Measurements from ENCODE around the gene TFB1M.
"Not testable (repeated sequence)": the region's sequence is repeated elsewhere in the genome, so short reads cannot be mapped to it uniquely, and the experiment has no call there.

Gene TFB1M

DNA sequence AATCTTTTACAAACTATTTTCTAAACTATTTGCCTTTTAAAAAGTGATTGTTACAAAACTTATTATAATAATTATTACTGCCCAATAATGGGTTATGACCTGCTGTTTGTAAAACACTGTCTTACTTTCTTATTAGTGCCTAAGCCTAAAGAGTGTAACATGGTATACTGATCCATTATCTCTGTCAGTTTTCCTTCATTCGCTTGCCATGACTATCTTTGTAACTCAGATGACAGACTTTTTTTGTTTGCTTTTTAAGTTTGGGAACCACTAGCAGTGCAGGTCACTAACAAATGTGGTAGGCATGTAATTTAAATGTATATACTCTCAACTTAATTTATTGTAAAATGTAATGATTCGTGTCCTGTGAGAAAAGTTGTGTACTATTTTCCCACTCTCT is 9.9 kb upstream of the TFB1M start:
- no peak for DNase-seq (ENCODE audit: extremely low read depth, low read depth)
- no peak overlapping the region for H3K4me3 ChIP-seq (replicated peaks; ENCODE audit: low read depth, low read length)
- TF ChIP-seq, protein P1, sequence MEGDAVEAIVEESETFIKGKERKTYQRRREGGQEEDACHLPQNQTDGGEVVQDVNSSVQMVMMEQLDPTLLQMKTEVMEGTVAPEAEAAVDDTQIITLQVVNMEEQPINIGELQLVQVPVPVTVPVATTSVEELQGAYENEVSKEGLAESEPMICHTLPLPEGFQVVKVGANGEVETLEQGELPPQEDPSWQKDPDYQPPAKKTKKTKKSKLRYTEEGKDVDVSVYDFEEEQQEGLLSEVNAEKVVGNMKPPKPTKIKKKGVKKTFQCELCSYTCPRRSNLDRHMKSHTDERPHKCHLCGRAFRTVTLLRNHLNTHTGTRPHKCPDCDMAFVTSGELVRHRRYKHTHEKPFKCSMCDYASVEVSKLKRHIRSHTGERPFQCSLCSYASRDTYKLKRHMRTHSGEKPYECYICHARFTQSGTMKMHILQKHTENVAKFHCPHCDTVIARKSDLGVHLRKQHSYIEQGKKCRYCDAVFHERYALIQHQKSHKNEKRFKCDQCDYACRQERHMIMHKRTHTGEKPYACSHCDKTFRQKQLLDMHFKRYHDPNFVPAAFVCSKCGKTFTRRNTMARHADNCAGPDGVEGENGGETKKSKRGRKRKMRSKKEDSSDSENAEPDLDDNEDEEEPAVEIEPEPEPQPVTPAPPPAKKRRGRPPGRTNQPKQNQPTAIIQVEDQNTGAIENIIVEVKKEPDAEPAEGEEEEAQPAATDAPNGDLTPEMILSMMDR (IDR thresholded peaks at IDR 0.05; ENCODE audit: low read depth, low read length, missing control alignments), result no peak

DNA sequence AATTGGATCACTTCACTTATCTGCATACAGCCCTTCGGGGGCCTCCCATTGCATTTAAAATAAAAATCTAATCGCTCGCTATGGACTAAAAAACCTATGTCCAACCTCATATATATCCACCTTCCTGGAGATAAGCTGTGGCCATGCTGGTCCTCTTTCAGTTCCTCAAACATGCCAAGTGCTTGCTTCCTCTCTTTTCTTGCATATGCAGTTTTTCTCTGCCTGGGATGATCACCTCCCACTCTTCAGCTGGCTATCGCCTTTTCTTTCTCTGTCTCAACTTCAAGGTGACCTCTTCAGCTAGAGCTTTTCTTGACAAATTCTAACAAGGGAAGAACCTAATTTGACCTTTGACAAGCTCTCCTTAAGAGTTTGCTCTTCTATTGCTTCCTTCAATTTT is 5.6 kb upstream of the TFB1M start:
- H3K4me3 ChIP-seq (replicated peaks; ENCODE audit: low read depth, low read length), result no peak overlapping the region
- TF ChIP-seq, protein P1 (IDR thresholded peaks at IDR 0.05; ENCODE audit: low read depth, low read length, missing control alignments), result no peak
- no peak for DNase-seq (ENCODE audit: extremely low read depth, low read depth)

DNA sequence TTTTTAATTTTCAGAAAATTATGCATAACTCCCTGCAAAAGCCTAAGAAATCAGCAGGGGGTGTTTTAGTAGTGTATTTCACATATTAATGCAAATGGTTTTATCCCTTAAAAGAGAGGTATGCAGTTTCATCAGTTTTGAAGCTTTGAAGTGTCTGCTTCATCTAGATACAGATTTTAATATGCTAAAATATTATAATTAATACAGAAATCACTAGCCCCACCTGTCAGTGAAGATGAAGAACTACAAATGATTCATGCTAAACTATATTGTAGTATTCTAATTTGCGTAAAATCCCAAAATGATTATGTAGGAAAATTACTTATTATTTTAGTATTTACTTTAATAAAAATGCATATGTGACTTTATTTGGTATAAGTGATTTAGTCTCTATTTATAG is 2.9 kb upstream of the TFB1M start:
- no peak for DNase-seq (ENCODE audit: extremely low read depth, low read depth)
- TF ChIP-seq, protein P1 (IDR thresholded peaks at IDR 0.05; ENCODE audit: low read depth, low read length, missing control alignments), result no peak
- H3K4me3 ChIP-seq (replicated peaks; ENCODE audit: low read depth, low read length), result no peak overlapping the region

DNA sequence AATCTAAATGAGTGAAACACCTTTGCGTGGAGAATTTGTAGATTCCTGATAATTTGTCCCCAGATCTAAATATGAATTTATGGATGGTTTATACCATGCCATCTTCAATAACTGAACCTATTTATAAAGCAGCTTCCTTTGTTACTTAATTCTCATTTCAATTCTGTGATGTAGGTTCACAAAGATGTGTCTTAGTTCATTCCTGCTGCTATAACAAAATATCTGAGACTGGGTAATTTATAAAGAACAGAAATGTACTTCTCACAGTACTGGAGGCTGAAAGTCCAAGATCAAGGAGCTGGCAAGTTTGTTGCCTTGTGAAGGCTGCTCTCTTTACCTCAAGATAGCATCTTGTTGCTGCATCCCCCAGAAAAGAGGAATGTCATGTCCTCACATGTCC is 2.1 kb upstream of the TFB1M start:
- DNase-seq (ENCODE audit: extremely low read depth, low read depth), result no peak
- TF ChIP-seq, protein P1 (IDR thresholded peaks at IDR 0.05; ENCODE audit: low read depth, low read length, missing control alignments), result no peak
- H3K4me3 ChIP-seq (replicated peaks; ENCODE audit: low read depth, low read length), result no peak overlapping the region

DNA sequence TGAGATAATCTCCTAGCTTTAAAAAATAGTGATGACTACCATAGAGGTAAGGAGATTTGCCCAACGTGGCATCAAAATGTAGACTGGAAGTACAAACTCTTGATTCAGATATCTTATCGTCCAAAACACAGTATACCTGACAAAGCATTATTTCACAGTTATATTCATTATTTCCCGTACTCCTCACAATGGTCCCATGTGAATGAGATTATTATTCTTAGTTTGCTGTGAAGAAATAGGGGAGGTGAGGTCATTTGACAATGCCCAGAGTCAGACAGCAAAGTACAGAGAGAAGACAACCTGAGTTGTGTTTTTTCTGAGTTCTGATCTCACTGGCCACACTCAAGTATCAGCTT is 1.2 kb upstream of the TFB1M start:
- peak overlapping the region; percentile 99 for H3K4me3 ChIP-seq (replicated peaks; ENCODE audit: low read depth, low read length)
- TF ChIP-seq, protein P1 (IDR thresholded peaks at IDR 0.05; ENCODE audit: low read depth, low read length, missing control alignments), result no peak
- DNase-seq (ENCODE audit: extremely low read depth, low read depth), result no peak

DNA sequence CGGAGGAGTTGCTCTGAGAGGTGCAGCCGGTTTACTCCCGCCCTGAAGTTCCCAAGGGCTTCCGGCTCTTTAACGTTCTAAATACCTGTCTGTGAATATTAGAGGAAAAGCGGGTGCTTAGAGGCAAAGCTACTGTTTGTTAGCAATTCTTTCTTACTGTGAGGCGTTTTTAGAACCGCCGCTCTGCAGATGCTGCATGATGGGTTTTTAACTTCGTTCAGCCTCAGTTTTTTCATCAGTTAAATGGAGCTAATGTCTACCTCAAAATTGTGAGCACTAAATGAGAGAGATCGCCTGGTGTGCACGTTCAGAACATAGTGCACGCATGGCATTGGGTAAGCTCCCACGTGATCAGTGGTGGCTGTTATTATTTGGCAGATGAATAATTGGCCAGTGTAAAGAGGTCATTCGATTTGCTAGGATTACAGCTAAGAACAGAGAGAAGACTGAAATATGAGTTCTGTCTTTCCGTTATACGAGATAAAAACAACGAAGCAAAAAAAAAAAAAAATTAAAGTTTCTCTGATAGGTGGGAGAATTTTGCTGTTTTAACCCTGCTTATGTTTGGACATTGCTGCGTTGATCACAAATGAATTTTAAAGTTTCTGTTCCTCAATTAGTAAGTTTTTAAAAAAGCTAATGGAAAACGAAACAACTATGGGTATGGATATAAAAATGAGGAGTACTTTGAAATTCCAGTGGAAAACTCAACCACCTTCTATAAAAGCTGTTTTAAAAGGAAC is 660 bp upstream of the TFB1M start:
- peak; percentile 83 for DNase-seq (ENCODE audit: extremely low read depth, low read depth)
- TF ChIP-seq, protein P1 (IDR thresholded peaks at IDR 0.05; ENCODE audit: low read depth, low read length, missing control alignments), result no peak

DNA sequence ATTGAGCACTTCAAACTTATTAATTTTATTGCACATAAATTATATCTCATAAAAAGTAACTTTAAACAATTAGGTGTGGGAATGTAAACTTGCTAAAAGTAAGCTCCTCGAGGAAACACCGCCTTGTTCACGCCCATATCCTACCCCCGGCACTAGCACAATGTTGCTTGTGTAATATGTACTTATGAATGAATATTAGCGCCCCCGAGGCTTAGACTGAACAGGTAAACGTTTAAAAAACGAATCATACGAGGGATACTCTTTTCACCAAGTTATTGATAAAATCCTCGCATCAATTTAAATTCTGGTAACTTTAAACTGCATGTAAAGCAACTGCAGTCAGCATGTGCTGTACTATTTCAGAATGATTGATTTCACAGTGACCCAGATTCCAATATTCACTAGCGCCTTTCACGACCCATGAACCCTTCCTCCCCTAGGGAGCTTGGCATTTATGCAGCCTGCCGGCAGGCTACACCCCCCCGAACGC is 637 bp downstream of the TFB1M start:
- H3K4me3 ChIP-seq (replicated peaks; ENCODE audit: low read depth, low read length), result peak overlapping the region; percentile 99
- TF ChIP-seq, protein P1 (IDR thresholded peaks at IDR 0.05; ENCODE audit: low read depth, low read length, missing control alignments), result no peak
- DNase-seq (ENCODE audit: extremely low read depth, low read depth), result no peak

More for the DNA sequence above, 660 bp upstream of the TFB1M start:
- H3K4me3 ChIP-seq (replicated peaks; ENCODE audit: low read depth, low read length), result peak overlapping the region; percentile 99

DNA sequence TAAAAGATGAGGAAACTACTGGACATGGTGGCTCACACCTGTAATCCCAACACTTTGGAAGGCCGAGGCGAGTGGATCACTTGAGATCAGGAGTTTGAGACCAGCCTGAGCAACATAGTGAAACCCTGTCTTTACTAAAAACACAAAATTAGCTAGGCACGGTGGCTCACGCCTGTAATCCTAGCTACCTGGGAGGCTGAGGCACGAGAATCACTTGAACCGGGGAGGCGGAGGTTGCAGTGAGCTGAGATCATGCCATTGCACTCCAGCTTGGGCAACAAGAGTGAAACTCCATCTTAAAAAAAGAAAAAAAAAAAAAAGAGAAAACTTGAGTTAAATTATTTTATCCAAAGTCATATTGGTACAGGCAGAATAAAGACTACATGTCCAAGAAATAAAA is 1.3 kb downstream of the TFB1M start:
- H3K4me3 ChIP-seq (replicated peaks; ENCODE audit: low read depth, low read length), result peak overlapping the region; percentile 99
- not testable (repeated sequence) for DNase-seq (ENCODE audit: extremely low read depth, low read depth)

All from HFF-Myc (cell line).